IPS DF 6.9 (cell line): ENCODE results near the gene NFAT5.
A peak's percentile ranks its signal among the peaks of the same experiment; 100 is the strongest.
"Not testable (repeated sequence)": the region's sequence is repeated elsewhere in the genome, so short reads cannot be mapped to it uniquely, and the experiment has no call there.

Experiments
- DNase-seq: peaks from one replicate; pipeline ENCODE4 v3.0.0-alpha.2; 2013; ENCODE audit warnings: low read depth, low spot score
- H3K27ac ChIP-seq: one replicate; pipeline ENCODE4 v1.5.1; 2013; ENCODE audit warnings: low read length, control low read depth
- H3K27me3 ChIP-seq: 2 replicates; pipeline ENCODE4 v1.6.1; 2013; ENCODE audit warnings: mild to moderate bottlenecking, low read length; ENCODE audit not compliant: control insufficient read depth, insufficient read depth
- H3K36me3 ChIP-seq: 2 replicates; pipeline ENCODE4 v1.6.1; 2013; ENCODE audit warnings: low read length; ENCODE audit not compliant: control insufficient read depth, insufficient read depth
- H3K4me1 ChIP-seq: 2 replicates; pipeline ENCODE4 v1.6.1; 2013; ENCODE audit warnings: low read length; ENCODE audit not compliant: control insufficient read depth, insufficient read depth
- H3K4me3 ChIP-seq: 2 replicates; pipeline ENCODE4 v1.5.1; 2013; ENCODE audit warnings: mild to moderate bottlenecking, low read length
- H3K9me3 ChIP-seq: 2 replicates; pipeline ENCODE4 v1.6.1; 2013; ENCODE audit warnings: low read length, inconsistent platforms; ENCODE audit not compliant: control insufficient read depth, insufficient read depth
- WGBS: extraction: QIAGEN DNeasy Blood & Tissue Kit; methylation state at CpG from one replicate; pipeline ENCODE4 v1.1.7; 2013; ENCODE audit warnings: mixed read lengths, missing lambda C conversion rate; ENCODE audit not compliant: insufficient read length, insufficient coverage; 5-methylcytosine and 5-hydroxymethylcytosine counted together

The NFAT5 gene

DNA sequence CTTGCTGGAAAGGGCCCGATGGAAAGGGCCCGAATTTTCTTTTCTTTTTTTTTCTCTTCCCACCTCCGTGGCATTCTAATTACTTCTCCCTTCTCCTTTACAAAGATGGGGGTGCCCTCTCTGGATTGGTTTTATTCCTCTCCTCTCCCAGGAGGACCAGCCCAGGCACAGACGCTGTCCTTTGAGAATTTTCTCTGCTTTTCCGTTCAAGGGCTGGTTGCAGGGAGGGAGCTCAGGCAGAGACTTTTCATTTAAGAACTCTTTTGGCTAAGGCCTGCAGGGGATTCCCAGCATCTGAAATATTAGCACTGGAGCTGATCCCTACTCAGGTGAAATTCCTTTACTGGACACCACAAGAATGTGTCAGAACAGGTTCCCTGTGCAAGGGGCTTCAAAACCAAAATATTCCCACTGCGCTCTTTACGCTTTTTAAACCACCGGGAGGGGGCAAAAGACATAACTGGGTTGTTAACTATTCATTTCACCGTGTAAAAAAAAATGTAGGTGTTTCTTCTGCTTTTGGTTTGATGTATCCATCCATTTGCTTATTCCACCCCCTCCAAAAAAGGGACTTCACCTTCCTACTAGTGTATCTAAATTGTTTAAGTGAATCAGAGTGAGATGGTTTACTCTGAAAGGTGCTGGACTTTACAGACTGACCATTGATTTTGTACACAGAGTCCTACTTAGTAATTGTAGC lies 1.4 kb downstream of the NFAT5 start:
- peak overlapping the region; percentile 94 for H3K4me3 ChIP-seq
- WGBS, result no CpG with 5 or more reads among the region's 9 CpGs
- no peaks in the 10 kb centered on the region for H3K27me3 ChIP-seq
- no peaks in the 10 kb centered on the region for H3K9me3 ChIP-seq
- no peak overlapping the region for H3K27ac ChIP-seq
- peaks cover 1% of the 10 kb centered on the region; the same call in 1 of the 2 replicates for H3K4me1 ChIP-seq
- H3K36me3 ChIP-seq, result no peaks in the 10 kb centered on the region
- DNase-seq, result no peak

DNA sequence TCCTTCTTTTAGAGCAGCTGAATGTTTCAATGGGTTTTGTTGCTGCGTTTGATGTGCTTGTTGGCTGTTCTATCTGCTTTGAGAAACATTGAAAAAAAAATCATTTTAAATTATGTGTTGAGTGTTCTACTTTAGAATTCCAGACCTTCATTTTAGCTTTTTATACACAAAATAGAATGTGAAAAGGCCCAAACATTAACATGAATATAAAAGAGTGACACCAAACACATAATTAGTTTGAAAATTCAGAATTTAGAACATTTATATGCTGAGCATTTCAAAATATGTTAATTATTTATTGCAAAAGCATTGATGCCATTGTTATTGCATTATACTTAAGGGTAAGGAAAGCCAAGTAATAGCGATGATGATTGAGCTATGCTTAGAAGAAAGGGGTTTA lies 2.9 kb downstream of the NFAT5 start:
- no CpG with 5 or more reads among the region's 2 CpGs for WGBS
- no peak for DNase-seq

DNA sequence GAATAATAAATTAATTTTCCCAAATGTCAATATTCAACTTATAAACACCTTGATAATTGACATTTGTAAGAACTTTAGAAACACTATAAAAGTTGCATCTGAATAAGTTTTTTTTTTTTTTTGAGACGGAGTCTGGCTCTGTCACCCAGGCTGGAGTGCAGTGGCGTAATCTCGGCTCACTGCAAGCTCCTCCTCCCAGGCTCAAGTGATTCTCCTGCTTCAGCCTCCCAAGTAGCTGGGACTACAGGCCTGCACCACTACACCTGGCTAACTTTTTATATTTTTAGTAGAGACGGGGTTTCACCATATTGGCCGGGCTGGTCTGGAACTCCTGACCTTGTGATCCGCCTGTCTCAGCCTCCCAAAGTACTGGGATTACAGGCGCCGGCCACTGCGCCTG lies 13.0 kb downstream of the NFAT5 start:
- not testable (repeated sequence) for DNase-seq, H3K9me3 ChIP-seq, H3K27ac ChIP-seq, H3K36me3 ChIP-seq, H3K4me1 ChIP-seq, H3K4me3 ChIP-seq, H3K27me3 ChIP-seq
- no CpG with 5 or more reads among the region's 9 CpGs for WGBS

More for the DNA sequence above, 2.9 kb downstream of the NFAT5 start:
- no peak overlapping the region for H3K4me3 ChIP-seq
- H3K36me3 ChIP-seq, result no peaks in the 10 kb centered on the region
- H3K4me1 ChIP-seq, result peaks cover 1% of the 10 kb centered on the region; the same call in 1 of the 2 replicates
- no peaks in the 10 kb centered on the region for H3K27me3 ChIP-seq
- H3K9me3 ChIP-seq, result no peaks in the 10 kb centered on the region
- no peak overlapping the region for H3K27ac ChIP-seq

DNA sequence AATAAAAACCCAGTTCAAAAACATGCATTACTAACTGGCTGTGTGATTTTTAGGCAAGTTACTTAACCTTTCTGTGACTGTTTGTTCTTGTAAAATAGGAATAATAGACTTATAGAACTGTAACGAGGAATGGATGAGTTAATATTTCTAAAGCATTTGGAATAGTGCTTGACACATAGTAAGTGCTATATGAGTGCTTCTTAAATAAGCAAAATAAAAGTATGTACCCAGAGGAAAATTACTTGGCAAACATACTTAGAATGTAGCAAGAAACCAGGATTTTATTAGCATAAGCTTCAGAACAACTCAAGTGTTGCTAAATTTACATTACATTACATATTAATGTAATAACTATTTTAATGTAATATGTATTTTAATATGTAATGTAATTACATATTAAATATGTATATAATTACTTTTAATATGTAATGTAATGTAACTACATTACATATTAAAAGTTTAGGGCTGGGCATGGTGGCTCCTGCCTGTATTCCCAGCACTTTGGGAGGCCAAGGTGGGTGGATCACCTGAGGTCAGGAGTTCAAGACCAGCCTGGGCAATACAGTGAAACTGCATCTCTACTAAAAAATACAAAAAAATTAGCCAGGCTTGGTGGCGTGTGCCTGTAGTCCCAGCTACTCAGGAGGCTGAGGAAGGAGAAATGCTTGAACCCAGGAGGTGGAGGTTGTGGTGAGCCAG lies 14.2 kb downstream of the NFAT5 start:
- Histone ChIP-seq H3K9me3 (no peaks in the 10 kb centered on the region), H3K27ac (no peak overlapping the region), H3K27me3 (no peaks in the 10 kb centered on the region), H3K36me3 (no peaks in the 10 kb centered on the region), H3K4me1 (0 out of 2 replicates have a peak, but pooled peaks cover 1% of the 10 kb centered on the region), H3K4me3 (no peak overlapping the region)
- DNase-seq, result no peak
- no CpG with 5 or more reads among the region's 2 CpGs for WGBS

DNA sequence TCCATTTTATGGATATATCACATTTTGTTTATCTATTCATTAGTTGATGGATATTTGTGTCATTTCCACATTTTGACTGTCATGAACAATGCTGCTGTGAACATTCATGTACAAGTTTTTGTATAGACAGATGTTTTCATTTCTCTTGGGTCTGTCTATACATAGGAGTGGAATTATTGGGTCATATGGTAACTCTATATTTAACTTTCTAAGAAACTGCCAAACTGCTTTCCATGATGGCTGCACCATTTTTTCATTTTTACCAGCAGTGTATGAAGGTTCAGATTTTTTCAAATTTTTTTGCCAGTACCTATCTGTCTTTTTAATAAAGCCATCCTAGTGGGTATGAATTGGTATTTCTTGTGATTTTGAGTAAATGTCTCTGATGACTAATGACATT lies 15.5 kb downstream of the NFAT5 start:
- 0 out of 2 replicates have a peak, but pooled peaks cover 1% of the 10 kb centered on the region for H3K4me1 ChIP-seq
- no peaks in the 10 kb centered on the region for H3K36me3 ChIP-seq
- no peaks in the 10 kb centered on the region for H3K9me3 ChIP-seq
- no peaks in the 10 kb centered on the region for H3K27me3 ChIP-seq
- DNase-seq, result no peak
- H3K27ac ChIP-seq, result no peak overlapping the region
- H3K4me3 ChIP-seq, result no peak overlapping the region

DNA sequence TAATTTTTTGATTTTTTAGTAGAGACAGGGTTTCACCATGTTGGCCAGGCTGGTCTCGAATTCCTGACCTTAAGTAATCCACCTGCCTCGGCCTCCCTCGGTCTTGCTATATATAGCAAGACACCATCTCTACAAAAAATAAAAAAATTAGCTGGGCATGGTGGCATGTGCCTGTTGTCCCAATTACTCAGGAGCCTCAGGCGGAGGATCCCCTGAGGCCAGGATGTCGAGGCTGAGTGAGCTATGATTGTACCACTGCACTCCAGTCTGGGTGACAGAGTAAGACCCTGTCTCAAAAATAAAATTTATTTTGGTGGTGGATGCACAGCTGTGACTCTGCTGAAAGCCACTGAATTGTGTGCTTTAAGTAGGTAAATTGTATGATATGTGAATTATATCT lies 18.7 kb downstream of the NFAT5 start:
- H3K36me3 ChIP-seq, H3K27ac ChIP-seq, H3K9me3 ChIP-seq, H3K4me3 ChIP-seq, DNase-seq, H3K27me3 ChIP-seq, H3K4me1 ChIP-seq: not testable (repeated sequence)
- WGBS, result no CpG with 5 or more reads among the region's 5 CpGs

DNA sequence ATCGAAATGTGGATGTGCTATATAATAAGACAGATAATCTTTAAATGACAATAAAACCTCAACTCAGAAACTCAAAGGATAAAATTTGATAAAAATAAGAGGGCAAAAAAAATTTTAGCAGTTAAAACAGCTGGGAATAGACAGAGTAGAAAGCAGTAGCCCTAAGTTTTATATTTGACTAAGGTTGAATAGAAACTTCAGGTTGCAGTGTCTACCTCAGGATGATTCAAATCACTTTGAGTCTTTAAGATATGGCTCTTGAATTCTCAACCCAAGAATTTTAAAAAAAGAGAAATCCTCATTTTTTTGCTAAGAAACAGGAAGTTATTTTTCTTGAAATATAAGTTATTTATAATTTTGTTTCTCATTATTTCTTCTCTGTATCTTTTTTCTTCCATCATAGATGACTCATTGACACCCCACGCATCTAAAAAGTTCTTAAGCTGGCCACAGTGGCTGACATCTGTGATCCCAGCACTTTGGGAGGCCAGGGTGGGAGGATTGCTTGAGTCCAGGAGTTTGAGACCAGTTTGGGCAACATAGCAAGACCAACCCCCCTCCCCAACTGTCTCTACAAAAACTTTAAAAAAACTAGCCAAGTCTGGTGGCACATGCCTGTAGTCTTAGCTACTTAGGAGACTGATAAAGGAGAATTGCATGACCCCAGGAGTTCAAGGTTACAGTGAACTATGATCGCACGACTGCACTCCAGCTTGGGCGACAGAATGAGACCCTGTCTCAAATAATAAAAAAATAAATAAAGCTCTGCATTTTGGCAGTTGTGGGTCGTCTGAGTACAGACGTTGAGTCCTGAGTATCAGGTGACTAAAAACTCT lies 23.9 kb downstream of the NFAT5 start:
- Histone ChIP-seq H3K4me3 (no peak overlapping the region), H3K4me1 (no peaks in the 10 kb centered on the region), H3K27me3 (no peaks in the 10 kb centered on the region), H3K36me3 (no peaks in the 10 kb centered on the region), H3K9me3 (no peaks in the 10 kb centered on the region), H3K27ac (no peak overlapping the region)
- DNase-seq, result no peak
- no CpG with 5 or more reads among the region's 7 CpGs for WGBS

DNA sequence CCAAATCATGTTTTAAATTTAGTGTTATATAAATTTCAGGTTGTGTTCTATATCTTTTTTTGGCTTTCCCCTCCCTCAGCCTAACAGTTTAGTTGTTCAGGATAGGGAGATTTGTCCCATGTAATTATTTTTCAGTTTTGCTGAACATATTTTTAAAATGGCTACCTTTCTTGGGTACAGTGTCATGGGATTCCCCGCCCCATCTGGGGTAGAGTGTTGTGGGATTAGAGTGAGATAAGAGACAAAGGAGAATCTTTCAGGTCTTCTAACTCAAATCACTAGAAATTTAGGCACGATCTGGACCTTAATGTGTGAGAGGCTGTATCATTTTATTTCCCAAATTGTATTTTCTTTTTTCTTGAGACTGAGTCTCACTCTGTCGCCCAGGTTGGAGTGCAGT lies 24.8 kb downstream of the NFAT5 start:
- no peak overlapping the region for H3K27ac ChIP-seq
- H3K4me1 ChIP-seq, result no peaks in the 10 kb centered on the region
- no CpG with 5 or more reads among the region's 3 CpGs for WGBS
- no peak overlapping the region for H3K4me3 ChIP-seq
- DNase-seq, result no peak
- no peaks in the 10 kb centered on the region for H3K27me3 ChIP-seq
- H3K36me3 ChIP-seq, result no peaks in the 10 kb centered on the region
- H3K9me3 ChIP-seq, result no peaks in the 10 kb centered on the region

DNA sequence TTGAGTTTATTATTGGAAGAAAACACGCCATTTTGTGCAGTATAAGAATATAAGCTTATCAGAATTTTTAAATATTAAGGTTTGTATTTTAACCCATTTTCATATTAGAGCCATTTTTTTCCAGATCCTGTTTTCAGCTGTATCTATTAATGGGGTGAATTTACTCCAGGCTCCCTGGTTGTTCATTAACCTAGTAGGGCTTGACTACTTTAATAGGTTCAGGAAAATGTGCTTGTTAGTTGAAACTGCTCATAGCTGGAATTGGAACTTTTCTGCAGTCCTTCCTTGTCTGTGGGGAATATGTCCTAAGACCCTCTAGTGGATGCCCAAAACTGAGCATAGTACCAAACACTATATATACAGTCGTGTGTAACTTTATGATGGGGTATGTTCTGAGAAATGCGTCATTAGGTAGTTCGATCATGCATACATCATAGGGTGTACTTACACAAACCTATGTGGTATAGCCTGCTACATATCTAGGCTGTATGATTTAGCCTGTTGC lies 28.0 kb downstream of the NFAT5 start:
- WGBS, result 100% methylated on average over 1 of the region's 4 CpGs
- H3K4me3 ChIP-seq, result no peak overlapping the region
- no peaks in the 10 kb centered on the region for H3K36me3 ChIP-seq
- no peak overlapping the region for H3K27ac ChIP-seq
- H3K27me3 ChIP-seq, result no peaks in the 10 kb centered on the region
- no peak for DNase-seq
- H3K9me3 ChIP-seq, result no peaks in the 10 kb centered on the region
- no peaks in the 10 kb centered on the region for H3K4me1 ChIP-seq
